ENCODE data around the gene TMOD2. TPM values are rescaled to one million over a fixed set of nuclear protein-coding genes. Genes with fewer than 3 reads are reported as not detected.

Gene TMOD2
- total RNA-seq, 1 experiment from 2014 or later = 0.52 TPM

DNA sequence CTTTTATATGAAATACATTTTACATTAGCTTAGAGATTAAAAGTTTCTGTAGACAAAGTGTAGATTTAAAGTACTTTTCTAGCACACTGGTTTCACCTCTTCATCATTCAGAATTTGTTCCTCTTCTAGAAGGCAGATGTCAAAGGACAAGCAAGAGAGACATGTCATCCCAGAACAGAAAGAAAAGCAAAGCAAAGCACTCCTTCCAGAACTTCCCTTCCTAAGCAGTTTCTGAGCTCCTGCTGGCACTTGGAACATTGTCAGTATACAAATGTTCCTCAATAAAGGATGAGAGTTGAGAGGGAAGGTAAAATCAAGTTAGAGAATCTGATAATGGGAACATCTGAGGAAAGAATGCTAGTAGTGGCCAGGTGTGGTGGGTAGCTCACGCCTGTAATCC is 104.2 kb downstream of the TMOD2 start:
- Histone ChIP-seq H3K9me3 (no peaks in the 10 kb centered on the region), H3K27me3 (replicated peaks; ENCODE audit: control insufficient read depth, insufficient read depth, low read length) (no peaks in the 10 kb centered on the region), H3K36me3 (ENCODE audit: control insufficient read depth, insufficient read depth, low read length) (no peaks in the 10 kb centered on the region), H3K4me3 (ENCODE audit: low read depth, low read length) (no peak overlapping the region), H3K4me1 (no peaks in the 10 kb centered on the region)
- peaks cover 6% of the 10 kb centered on the region for H3K4me1 Mint-ChIP-seq (ENCODE audit: low read depth, unreplicated experiment)
- intact Hi-C loops (cut with micrococcal nuclease; ENCODE audit: unreplicated experiment) = no loop called here
- H3K36me3 Mint-ChIP-seq (ENCODE audit: insufficient read depth, unreplicated experiment) = peaks cover 13% of the 10 kb centered on the region
- no TSS peak for BruUV-seq (replicated peaks)
- no peak overlapping the region for H3K27ac Mint-ChIP-seq (ENCODE audit: unreplicated experiment)
- H3K4me3 Mint-ChIP-seq (ENCODE audit: unreplicated experiment) = no peak overlapping the region
- DNase-seq = no peak
- no peaks in the 10 kb centered on the region for H3K9me3 Mint-ChIP-seq (ENCODE audit: unreplicated experiment)
- TF ChIP-seq, protein P1, sequence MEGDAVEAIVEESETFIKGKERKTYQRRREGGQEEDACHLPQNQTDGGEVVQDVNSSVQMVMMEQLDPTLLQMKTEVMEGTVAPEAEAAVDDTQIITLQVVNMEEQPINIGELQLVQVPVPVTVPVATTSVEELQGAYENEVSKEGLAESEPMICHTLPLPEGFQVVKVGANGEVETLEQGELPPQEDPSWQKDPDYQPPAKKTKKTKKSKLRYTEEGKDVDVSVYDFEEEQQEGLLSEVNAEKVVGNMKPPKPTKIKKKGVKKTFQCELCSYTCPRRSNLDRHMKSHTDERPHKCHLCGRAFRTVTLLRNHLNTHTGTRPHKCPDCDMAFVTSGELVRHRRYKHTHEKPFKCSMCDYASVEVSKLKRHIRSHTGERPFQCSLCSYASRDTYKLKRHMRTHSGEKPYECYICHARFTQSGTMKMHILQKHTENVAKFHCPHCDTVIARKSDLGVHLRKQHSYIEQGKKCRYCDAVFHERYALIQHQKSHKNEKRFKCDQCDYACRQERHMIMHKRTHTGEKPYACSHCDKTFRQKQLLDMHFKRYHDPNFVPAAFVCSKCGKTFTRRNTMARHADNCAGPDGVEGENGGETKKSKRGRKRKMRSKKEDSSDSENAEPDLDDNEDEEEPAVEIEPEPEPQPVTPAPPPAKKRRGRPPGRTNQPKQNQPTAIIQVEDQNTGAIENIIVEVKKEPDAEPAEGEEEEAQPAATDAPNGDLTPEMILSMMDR (IDR thresholded peaks at IDR 0.05; ENCODE audit: insufficient read depth in 1 of 2, low read depth in 1 of 2, low read length in 1 of 2, severe bottlenecking in 1 of 2, unreplicated experiment in 1 of 2) = no peak
- ChIA-PET CTCF (no interaction called here), POLR2A (interaction anchor here (0.5 kb wide), 1 partner anchor 8 kb away, joined by 4 read pairs; no protein-coding TSS in a partner anchor)
- H3K27me3 Mint-ChIP-seq (ENCODE audit: insufficient read depth, unreplicated experiment) = no peaks in the 10 kb centered on the region

DNA sequence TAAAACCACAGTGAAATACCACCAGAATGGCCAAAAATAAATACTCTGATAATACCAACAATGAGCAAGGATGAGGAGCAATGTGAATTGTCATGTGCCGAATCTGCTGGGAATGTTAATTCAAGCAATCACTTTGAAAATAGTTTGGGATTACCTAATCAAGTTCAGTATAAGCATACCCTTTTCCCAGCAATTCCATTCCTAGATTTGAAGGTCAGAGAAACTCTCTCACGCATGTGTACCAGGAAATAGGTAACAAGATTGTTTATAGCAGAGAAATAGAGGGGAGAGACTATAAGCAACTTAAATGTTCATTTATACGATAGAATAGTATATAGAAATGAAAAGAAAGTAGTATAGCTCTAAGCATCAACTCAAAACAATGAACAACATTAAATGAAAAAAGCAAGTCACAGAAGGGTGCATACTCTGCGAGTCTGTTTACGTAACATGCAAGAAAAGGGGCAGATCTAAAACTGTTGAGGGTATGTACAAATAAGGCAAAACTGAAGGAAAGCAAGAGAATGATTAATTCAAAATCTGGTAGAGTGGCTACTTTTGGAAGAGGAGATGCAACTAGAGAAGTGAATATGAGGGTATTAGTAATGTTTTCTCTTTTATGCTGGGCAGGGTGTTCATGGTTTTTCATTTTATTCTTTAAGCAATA is 105.5 kb downstream of the TMOD2 start:
- no TSS peak for BruUV-seq (replicated peaks)
- Mint-ChIP-seq H3K27me3 (ENCODE audit: insufficient read depth, unreplicated experiment) (no peaks in the 10 kb centered on the region), H3K9me3 (ENCODE audit: unreplicated experiment) (no peaks in the 10 kb centered on the region), H3K4me1 (ENCODE audit: low read depth, unreplicated experiment) (peaks cover 6% of the 10 kb centered on the region), H3K36me3 (ENCODE audit: insufficient read depth, unreplicated experiment) (peaks cover 13% of the 10 kb centered on the region), H3K4me3 (ENCODE audit: unreplicated experiment) (no peak overlapping the region), H3K27ac (ENCODE audit: unreplicated experiment) (no peak overlapping the region)
- DNase-seq = no peak
- H3K27me3 ChIP-seq (replicated peaks; ENCODE audit: control insufficient read depth, insufficient read depth, low read length) = no peaks in the 10 kb centered on the region
- H3K4me1 ChIP-seq = no peaks in the 10 kb centered on the region
- CTCF ChIA-PET = no interaction called here
- no peaks in the 10 kb centered on the region for H3K36me3 ChIP-seq (ENCODE audit: control insufficient read depth, insufficient read depth, low read length)
- POLR2A ChIA-PET = no interaction called here
- no peak overlapping the region for H3K4me3 ChIP-seq (ENCODE audit: low read depth, low read length)
- no peaks in the 10 kb centered on the region for H3K9me3 ChIP-seq
- TF ChIP-seq, protein P1 (IDR thresholded peaks at IDR 0.05; ENCODE audit: insufficient read depth in 1 of 2, low read depth in 1 of 2, low read length in 1 of 2, severe bottlenecking in 1 of 2, unreplicated experiment in 1 of 2) = no peak
- intact Hi-C loops (cut with micrococcal nuclease; ENCODE audit: unreplicated experiment) = no loop called here

DNA sequence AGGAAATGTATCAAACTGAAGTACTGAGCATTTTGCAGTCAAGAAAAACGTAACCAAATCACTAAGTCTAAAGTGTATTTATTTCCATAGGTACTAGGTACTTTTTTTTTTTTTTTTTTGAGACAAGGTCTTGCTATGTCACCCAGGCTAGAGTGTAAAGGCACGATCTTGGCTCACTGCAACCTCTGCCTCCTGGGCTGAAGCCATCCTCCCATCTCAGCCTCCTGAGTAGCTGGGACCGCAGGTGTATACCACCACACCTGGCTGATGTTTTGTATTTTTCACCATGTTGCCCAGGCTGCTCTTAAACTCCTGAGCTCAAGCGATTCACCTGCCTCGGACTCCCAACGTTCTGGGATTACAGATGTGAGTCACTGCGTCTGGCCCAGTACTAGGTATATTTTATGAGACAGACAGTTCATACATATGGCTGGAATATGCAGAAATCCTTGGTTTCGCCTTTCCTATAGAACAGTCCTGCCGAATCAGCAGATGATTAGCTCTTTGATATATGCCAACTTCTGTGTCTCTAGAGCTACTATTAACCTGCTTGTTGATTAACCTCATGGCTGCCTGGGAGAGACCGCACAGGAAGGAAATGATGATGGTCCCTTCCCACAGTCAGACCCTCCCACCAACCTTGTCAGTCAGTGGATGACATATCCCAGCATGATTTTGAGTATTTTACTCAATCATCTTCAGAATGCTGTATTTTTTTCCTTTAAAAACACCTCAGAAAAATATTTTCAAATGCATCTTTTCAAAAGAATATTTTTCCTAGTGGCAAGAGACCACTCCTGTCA is 110.4 kb downstream of the TMOD2 start:
- H3K27me3 Mint-ChIP-seq (ENCODE audit: insufficient read depth, unreplicated experiment) = no peaks in the 10 kb centered on the region
- peaks cover 11% of the 10 kb centered on the region for H3K4me1 Mint-ChIP-seq (ENCODE audit: low read depth, unreplicated experiment)
- no peak overlapping the region for H3K27ac Mint-ChIP-seq (ENCODE audit: unreplicated experiment)
- no peak overlapping the region for H3K4me3 Mint-ChIP-seq (ENCODE audit: unreplicated experiment)
- Histone ChIP-seq H3K4me1 (no peaks in the 10 kb centered on the region), H3K27me3 (replicated peaks; ENCODE audit: control insufficient read depth, insufficient read depth, low read length) (no peaks in the 10 kb centered on the region), H3K4me3 (ENCODE audit: low read depth, low read length) (no peak overlapping the region), H3K9me3 (no peaks in the 10 kb centered on the region), H3K36me3 (ENCODE audit: control insufficient read depth, insufficient read depth, low read length) (no peaks in the 10 kb centered on the region)
- H3K36me3 Mint-ChIP-seq (ENCODE audit: insufficient read depth, unreplicated experiment) = peaks cover 27% of the 10 kb centered on the region
- POLR2A ChIA-PET = no interaction called here
- TF ChIP-seq, protein P1 (IDR thresholded peaks at IDR 0.05; ENCODE audit: insufficient read depth in 1 of 2, low read depth in 1 of 2, low read length in 1 of 2, severe bottlenecking in 1 of 2, unreplicated experiment in 1 of 2) = no peak
- BruUV-seq (replicated peaks) = no TSS peak
- CTCF ChIA-PET = no interaction called here
- intact Hi-C loops (cut with micrococcal nuclease; ENCODE audit: unreplicated experiment) = no loop called here
- no peak for DNase-seq
- no peaks in the 10 kb centered on the region for H3K9me3 Mint-ChIP-seq (ENCODE audit: unreplicated experiment)
